Stimulated activated CD8-positive, alpha-beta memory T cell treated with anti-CD3 and anti-CD28 coated beads, Interleukin-12 subunit alpha, Interleukin-12 subunit beta, amount 100 ng/mL, for 1 hour (primary cell): Measurements from ENCODE around the gene NDUFB1.

Experiments used
- DNase-seq: peaks from one replicate; pipeline ENCODE4 v3.0.0-alpha.2; 2020; ENCODE audit warnings: low read depth

Gene NDUFB1

DNA sequence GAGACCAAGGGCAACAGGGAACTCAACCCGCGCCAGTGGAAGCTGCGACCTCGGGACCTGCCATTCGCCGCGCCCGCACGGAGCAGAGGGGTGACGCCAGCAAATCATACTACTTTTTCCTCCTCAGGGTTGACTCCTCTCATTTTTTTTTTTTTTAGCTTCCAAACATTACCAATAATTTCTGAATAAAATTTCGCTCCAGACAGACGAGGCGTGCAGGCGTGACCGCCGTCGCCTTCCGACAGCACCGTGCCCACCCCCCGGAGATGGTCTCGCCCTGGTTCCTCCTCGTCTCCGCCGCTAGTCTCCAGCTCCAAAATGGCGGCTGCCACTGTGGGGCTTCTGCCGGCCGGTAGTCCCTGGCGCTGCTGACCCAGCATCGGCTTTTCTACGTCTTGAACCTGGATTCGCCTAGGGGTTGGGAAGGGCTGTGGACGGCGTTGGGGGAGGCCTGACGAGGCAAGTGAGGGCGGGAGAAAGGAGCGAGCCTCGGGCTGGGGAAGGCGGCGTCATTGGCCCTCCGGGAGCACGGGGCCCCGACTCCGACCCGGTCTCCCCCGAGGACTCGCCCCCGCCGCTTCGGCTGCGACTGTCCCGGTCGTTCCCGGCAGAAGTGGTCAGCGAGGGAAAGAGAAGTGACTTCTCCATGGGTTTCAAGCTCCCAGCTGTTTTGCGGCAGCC is at the start of gene NDUFB1, which contains the start of gene CPSF2:
Gene NDUFB1 (minus strand): TSS at position 37 of the 681 bp plus-strand sequence. CDS start 4,069 bp downstream, outside the sequence.
Gene CPSF2 (plus strand): TSS at position 300 of the 681 bp plus-strand sequence. CDS start 9,016 bp downstream, outside the sequence.
- DNase-seq = peak; percentile 73

GRCh38 chr14:92164958-92165357 is 43.5 kb upstream of the NDUFB1 start:
- no peak for DNase-seq

GRCh38 chr14:92161521-92161920 is 40.0 kb upstream of the NDUFB1 start:
- DNase-seq = no peak

DNA sequence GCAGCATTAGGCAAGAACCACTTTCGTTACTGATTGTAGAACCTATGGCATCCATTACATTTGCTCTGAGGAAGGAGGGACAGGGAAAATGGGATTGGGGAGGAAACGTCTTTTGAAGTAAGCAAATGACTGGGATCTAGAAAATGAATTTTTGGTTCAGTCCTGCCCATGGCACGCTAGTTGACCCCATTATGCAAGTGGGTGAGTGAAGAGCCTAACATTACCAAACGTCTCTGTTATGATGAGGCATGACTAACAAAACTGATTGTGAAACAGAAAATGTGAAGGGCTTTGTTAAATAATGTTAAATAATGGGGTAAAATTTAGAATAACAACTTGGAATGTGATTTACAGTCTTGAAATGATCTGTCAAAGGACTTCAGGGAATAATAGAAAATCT is 39.1 kb upstream of the NDUFB1 start:
- DNase-seq = no peak

DNA sequence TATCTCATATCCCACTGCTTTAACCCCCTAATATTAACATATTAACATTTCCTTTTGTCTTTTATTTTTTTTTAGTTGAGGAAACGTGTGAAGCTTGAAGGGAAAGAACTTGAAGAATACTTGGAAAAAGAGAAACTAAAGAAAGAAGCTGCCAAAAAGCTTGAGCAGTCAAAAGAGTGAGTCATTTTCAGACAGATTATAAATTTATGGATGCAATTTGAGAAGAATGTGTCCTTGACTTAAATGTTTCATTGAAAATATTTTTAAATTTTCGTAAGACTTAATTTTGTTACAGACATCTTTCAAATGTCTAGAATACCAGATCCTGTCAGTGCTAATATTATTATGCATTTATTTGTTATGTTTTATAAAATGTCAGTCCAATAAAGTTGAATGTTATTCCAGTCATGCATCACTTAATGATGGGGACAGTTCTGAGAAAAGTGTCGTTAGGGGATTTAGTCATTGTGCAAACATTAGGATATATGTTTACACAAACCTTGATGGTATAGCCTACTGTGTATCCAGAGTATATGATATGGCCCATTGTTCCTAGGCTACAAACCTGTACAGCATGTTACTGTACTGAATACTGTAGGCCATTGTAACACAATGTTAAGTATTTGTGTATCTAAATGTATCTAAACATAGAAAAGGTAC is 32.9 kb upstream of the NDUFB1 start:
- DNase-seq = no peak

DNA sequence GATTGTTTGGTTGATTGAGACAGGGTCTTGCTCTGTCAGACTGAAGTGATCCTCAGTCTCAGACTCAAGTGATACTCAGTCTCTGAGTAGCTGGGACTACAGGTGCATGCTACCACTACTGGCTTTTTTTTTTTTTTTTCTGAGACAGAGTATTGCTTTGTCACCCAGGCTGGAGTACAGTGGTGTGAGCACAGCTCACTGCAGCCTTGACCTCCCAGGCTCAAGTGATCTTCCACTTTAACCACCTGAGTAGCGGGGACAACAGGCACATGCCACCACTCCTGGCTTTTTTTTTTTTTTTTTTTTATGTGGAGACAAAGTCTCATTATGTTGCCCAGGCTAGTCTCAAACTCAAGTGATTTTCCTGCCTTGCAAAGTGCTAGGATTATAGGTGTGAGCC is 32.1 kb upstream of the NDUFB1 start:
- no peak for DNase-seq

- DNase-seq = no peak
These were observed 23.2 kb upstream of the NDUFB1 start for GRCh38 chr14:92144708-92145107.

GRCh38 chr14:92143962-92144361 is 22.5 kb upstream of the NDUFB1 start:
- DNase-seq = no peak

DNA sequence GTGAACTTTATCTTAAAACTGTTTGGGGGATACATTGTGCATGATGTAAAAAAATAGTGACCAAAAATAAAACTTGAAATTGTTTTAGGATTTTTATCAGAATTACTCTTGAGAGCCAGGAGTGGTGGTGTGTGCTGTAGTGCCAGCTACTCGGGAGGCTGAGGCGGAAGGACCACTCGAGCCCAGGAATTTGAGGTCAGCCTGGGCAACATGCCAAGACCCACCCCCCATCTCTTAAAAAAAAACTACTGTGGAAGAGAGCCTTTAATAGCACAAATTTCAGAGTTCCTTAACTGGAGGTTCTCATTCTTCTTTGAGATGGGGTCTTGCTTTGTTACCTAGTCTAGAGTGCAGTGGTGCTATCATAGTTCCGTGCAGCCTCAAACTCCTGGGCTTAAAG is 21.8 kb upstream of the NDUFB1 start:
- DNase-seq = no peak

GRCh38 chr14:92135269-92135668 is 13.8 kb upstream of the NDUFB1 start:
- DNase-seq = no peak

- no peak for DNase-seq
These were observed 12.9 kb upstream of the NDUFB1 start for GRCh38 chr14:92134456-92134855.

GRCh38 chr14:92122761-92123160 is 1.3 kb upstream of the NDUFB1 start:
- DNase-seq = no peak

GRCh38 chr14:92122351-92122677 is 808 bp upstream of the NDUFB1 start:
- no peak for DNase-seq

- DNase-seq = no peak
These were observed 268 bp downstream of the NDUFB1 start for GRCh38 chr14:92121207-92121669.

DNA sequence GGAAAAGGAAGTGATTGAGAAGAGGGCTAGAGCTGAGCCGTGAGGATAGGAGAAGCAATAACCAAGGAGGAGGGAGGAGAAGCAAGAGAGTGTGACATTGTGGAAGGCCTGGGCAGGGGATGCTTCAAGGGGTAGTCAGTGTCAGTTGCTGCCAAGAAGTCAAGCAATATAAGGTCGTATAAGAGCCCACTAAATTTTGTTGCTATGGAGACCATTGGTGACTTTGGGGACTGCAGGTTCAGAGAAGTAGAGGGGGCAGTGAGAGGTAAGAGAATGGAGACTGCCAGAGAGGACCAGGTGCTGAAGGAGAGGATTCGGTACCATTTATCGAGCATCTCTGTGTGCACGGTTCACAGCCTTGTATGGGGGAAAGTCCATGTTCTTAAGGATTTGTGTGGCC is 12.0 kb downstream of the NDUFB1 start:
- no peak for DNase-seq

DNA sequence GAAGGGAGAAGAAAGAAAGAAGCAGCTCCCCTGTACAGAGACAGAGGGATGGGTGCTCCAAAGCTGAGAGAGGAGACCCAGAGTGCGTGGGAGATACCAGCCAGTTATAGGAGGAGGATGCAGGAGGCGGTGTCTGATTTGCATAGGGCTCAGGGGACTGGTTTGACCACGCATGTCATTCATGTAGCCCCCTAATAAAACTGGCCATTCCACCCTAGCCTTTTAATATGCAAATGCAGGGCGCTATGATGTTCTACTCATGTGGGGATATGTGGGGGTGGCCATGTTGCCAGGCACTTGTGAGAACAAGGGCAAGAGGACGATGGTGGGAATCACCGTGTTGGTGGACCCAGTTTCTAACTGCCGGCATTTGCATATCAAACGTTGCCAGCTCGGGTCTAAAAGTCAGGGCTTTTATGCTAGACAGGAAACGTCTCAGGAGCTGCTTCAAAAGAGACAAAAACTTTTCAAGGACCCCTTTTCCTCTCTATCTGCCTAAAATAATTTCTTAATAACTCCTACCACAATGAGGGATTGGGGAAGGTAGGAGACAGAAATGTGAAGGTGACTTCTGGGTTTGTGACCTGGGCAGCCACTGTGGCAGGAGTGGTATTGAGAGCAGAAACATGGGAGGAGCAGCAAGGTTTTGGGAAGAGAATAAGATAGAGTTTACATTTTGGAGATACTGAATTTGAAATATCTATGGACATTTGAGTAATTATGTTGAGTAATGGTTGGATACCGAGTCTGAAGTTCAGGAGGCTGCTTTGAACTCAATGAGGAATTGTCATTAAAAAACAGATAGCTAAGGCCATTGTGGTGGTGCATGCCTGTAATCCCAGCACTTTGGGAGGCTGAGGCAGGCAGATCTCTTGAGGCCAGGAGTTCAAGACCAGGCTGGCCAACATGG is 12.9 kb downstream of the NDUFB1 start:
- DNase-seq = no peak

- DNase-seq = peak; percentile 92
These were observed 15.2 kb downstream of the NDUFB1 start, which contains the start of gene ATXN3 for GRCh38 chr14:92106143-92106926. Gene ATXN3 (minus strand): TSS chr14:92106582. CDS start chr14:92106552, 30 bp downstream.

GRCh38 chr14:92105893-92106142 is 15.7 kb downstream of the NDUFB1 start:
- DNase-seq = no peak

DNA sequence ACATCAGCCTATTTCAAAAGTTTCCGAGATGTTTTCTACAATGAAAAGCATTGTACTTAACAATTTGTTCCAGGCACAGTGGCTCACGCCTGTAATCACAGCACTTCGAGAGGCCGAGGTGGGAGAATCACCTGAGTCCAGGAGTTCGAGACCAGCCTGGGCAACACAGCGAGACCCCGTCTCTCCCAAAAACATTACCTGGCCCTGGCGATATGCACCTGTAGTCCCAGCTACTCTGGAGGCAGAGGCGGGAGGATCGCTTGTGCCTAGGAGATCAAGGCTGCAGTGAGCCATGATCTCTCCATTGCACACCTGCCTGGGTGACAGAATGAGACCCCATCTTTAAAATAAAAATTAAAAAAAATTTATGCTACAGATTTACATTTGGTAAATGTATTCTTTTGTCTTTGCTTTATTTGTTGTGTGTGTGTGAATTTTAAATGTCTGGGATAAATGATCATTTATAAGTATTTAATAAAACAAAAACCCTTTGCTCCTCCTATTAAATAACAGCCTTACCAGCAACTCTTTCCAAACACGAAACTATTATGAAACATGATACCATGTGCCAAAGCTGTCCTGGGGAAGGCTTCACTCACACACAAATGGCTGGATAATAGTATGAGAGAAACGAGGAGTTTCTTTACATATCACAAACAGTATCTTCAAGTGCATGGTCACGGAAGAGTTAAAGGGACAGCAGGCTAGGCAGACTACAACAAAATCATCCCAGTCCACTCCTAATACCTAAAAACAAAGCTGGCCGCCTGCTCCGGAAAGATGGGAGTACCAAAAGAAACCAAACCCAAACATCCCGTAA is 16.2 kb downstream of the NDUFB1 start:
- no peak for DNase-seq

- DNase-seq = no peak
These were observed 18.0 kb downstream of the NDUFB1 start for GRCh38 chr14:92103363-92103989.

- DNase-seq = no peak
These were observed 21.7 kb downstream of the NDUFB1 start for GRCh38 chr14:92099802-92100201.
